ENCODE data around the gene FRY.

GRCh38 chr13:32001769-32002168 is 29.8 kb upstream of the FRY start:
- no peak for TF ChIP-seq EP300 (IDR thresholded peaks at IDR 0.05; ENCODE audit: borderline replicate concordance)
- TF ChIP-seq TCF12 (IDR thresholded peaks at IDR 0.05; ENCODE audit: low read depth): no peak
- no peak for TF ChIP-seq TAF1 (IDR thresholded peaks at IDR 0.05; ENCODE audit: low read depth)
- TF ChIP-seq RAD21 (IDR thresholded peaks at IDR 0.05; ENCODE audit: low read depth): no peak
- no peak for TF ChIP-seq YY1 (IDR thresholded peaks at IDR 0.05; ENCODE audit: low read depth)
- no peak for TF ChIP-seq ZBTB7A (IDR thresholded peaks at IDR 0.05; ENCODE audit: low read depth)
- no peak for TF ChIP-seq REST (IDR thresholded peaks at IDR 0.05; ENCODE audit: low read depth)
- TF ChIP-seq TEAD4 (IDR thresholded peaks at IDR 0.05): no peak
- no peak for TF ChIP-seq MAX (IDR thresholded peaks at IDR 0.05)
- no peak for TF ChIP-seq NFIC (IDR thresholded peaks at IDR 0.05)
- no peak for TF ChIP-seq CREB1 (IDR thresholded peaks at IDR 0.05; ENCODE audit: low read depth)
- no peak for TF ChIP-seq EGR1 (IDR thresholded peaks at IDR 0.05)
- TF ChIP-seq CEBPB (IDR thresholded peaks at IDR 0.05): no peak
